ENCODE measurements around the gene RNF183.

The RNF183 gene

GRCh38 chr9:113302792-113303418, at the start of gene RNF183:
Gene RNF183, minus strand, starts transcription at chr9:113303376. Its CDS starts 5,192 bp downstream, at chr9:113298184.
- DNase-seq = no peak

GRCh38 chr9:113352411-113352810, 49.2 kb upstream of the RNF183 start:
- DNase-seq = no peak

- DNase-seq = no peak
Measured at GRCh38 chr9:113352006-113352405, 48.8 kb upstream of the RNF183 start.

GRCh38 chr9:113350937-113351336, 47.8 kb upstream of the RNF183 start:
- DNase-seq = no peak

- no peak for DNase-seq
Measured at GRCh38 chr9:113350107-113350661, 47.0 kb upstream of the RNF183 start.

- no peak for DNase-seq
Measured at GRCh38 chr9:113349445-113350094, 46.4 kb upstream of the RNF183 start, which contains the start of gene BSPRY. Gene BSPRY, plus strand, starts transcription at chr9:113349541. Its CDS starts 39 bp downstream, at chr9:113349580.

- no peak for DNase-seq
Measured at GRCh38 chr9:113349066-113349444, 45.9 kb upstream of the RNF183 start.

- DNase-seq = no peak
Measured at GRCh38 chr9:113348437-113348836, 45.3 kb upstream of the RNF183 start.

GRCh38 chr9:113345671-113346070, 42.5 kb upstream of the RNF183 start:
- DNase-seq = no peak

- no peak for DNase-seq
Measured at GRCh38 chr9:113345190-113345589, 42.0 kb upstream of the RNF183 start.

GRCh38 chr9:113343732-113344231, 40.6 kb upstream of the RNF183 start:
- DNase-seq = peak; percentile 1

GRCh38 chr9:113341712-113342410, 38.7 kb upstream of the RNF183 start:
- DNase-seq = no peak

- peak; percentile 49 for DNase-seq
Measured at GRCh38 chr9:113340011-113340699, 37.0 kb upstream of the RNF183 start, which contains the start of gene WDR31. Gene WDR31, minus strand, starts transcription at chr9:113340275. Its CDS starts 8,253 bp downstream, at chr9:113332022.

GRCh38 chr9:113337714-113338113, 34.5 kb upstream of the RNF183 start:
- DNase-seq = no peak

- no peak for DNase-seq
Measured at GRCh38 chr9:113331780-113332179, 28.6 kb upstream of the RNF183 start.

GRCh38 chr9:113328045-113328782, 25.0 kb upstream of the RNF183 start:
- no peak for DNase-seq

GRCh38 chr9:113326230-113326629, 23.1 kb upstream of the RNF183 start:
- DNase-seq = no peak

- DNase-seq = no peak
Measured at GRCh38 chr9:113322671-113323070, 19.5 kb upstream of the RNF183 start.

- DNase-seq = no peak
Measured at GRCh38 chr9:113320051-113320450, 16.9 kb upstream of the RNF183 start.

GRCh38 chr9:113319054-113319453, 15.9 kb upstream of the RNF183 start:
- no peak for DNase-seq

GRCh38 chr9:113317777-113318176, 14.6 kb upstream of the RNF183 start:
- no peak for DNase-seq

- DNase-seq = no peak
Measured at GRCh38 chr9:113316030-113316429, 12.9 kb upstream of the RNF183 start.
